Loucy (cell line): ENCODE data around the gene EEF1E1.

Experiments
- H2AFZ ChIP-seq: fragments of 200-600 bp; sonication (generic); 2 replicates; pipeline ENCODE4 v1.6.0; 2016; ENCODE audit warnings: antibody characterized with exemption, mild to moderate bottlenecking, low read length, moderate library complexity
- H3F3A ChIP-seq: fragments of 200-600 bp; 2 replicates; pipeline ENCODE4 v1.6.0; 2016; ENCODE audit warnings: antibody characterized with exemption, low read depth, mild to moderate bottlenecking
- H3K27me3 ChIP-seq: fragments of 200-600 bp; sonication (generic); 2 replicates; pipeline ENCODE4 v1.6.1; 2014; ENCODE audit warnings: low read length, mild to moderate bottlenecking; ENCODE audit not compliant: insufficient read depth, poor library complexity, severe bottlenecking
- H3K36me3 ChIP-seq: fragments of 200-600 bp; sonication (generic); 2 replicates; pipeline ENCODE4 v1.6.1; 2016; ENCODE audit warnings: low read length; ENCODE audit not compliant: insufficient read depth
- H3K4me1 ChIP-seq: fragments of 200-600 bp; sonication (generic); 2 replicates; pipeline ENCODE4 v1.5.1; 2014; ENCODE audit warnings: low read length, mild to moderate bottlenecking; ENCODE audit not compliant: insufficient read depth, poor library complexity, severe bottlenecking
- H3K4me2 ChIP-seq: fragments of 200-600 bp; sonication (generic); 2 replicates; pipeline ENCODE4 v1.6.0; 2014; ENCODE audit warnings: antibody characterized with exemption, low read length, low read depth, mild to moderate bottlenecking; ENCODE audit not compliant: poor library complexity, severe bottlenecking
- H3K4me3 ChIP-seq: fragments of 200-600 bp; sonication (generic); 2 replicates; pipeline ENCODE4 v1.5.1; 2014; ENCODE audit warnings: low read length, mild to moderate bottlenecking, mixed read lengths; ENCODE audit not compliant: poor library complexity, severe bottlenecking
- H3K79me2 ChIP-seq: fragments of 200-600 bp; sonication (generic); 2 replicates; pipeline ENCODE4 v1.6.1; 2014; ENCODE audit warnings: low read length; ENCODE audit not compliant: insufficient read depth
- H3K9ac ChIP-seq: fragments of 200-600 bp; sonication (generic); 2 replicates; pipeline ENCODE4 v1.6.0; 2014; ENCODE audit warnings: mild to moderate bottlenecking, low read depth, low read length, moderate library complexity; ENCODE audit not compliant: poor library complexity, severe bottlenecking
- H3K9me2 ChIP-seq: fragments of 200-600 bp; sonication (generic); replicated peaks from 2 replicates; pipeline ENCODE4 v1.6.1; 2016; ENCODE audit warnings: low read depth, low read length, mixed read lengths
- H3K9me3 ChIP-seq: fragments of 200-600 bp; sonication (generic); 2 replicates; pipeline ENCODE4 v1.6.1; 2014; ENCODE audit warnings: mild to moderate bottlenecking, antibody characterized with exemption, low read length, low read depth; ENCODE audit not compliant: insufficient read depth
- H4K20me1 ChIP-seq: fragments of 200-600 bp; sonication (generic); 2 replicates; pipeline ENCODE4 v1.6.0; 2014; ENCODE audit warnings: antibody characterized with exemption, low read length, mild to moderate bottlenecking; ENCODE audit not compliant: insufficient read depth, poor library complexity, severe bottlenecking
- CTCF ChIP-seq: fragments of 200-600 bp; sonication (generic); conservative IDR thresholded peaks from 2 replicates; pipeline ENCODE4 v1.5.1; 2014; ENCODE audit warnings: mild to moderate bottlenecking, antibody characterized with exemption, low read length
- EZH2phosphoT487 ChIP-seq: fragments of 200-600 bp; IDR thresholded peaks from 2 replicates; pipeline ENCODE4 v1.6.1; 2018; ENCODE audit warnings: antibody characterized with exemption, mild to moderate bottlenecking, moderate library complexity, borderline replicate concordance

Gene EEF1E1

GRCh38 chr6:8073758-8074157 is 28.6 kb downstream of the EEF1E1 start:
- Histone ChIP-seq H3K9me2 (no peaks in the 10 kb centered on the region), H3K27me3 (no peaks in the 10 kb centered on the region), H3K36me3 (0 out of 2 replicates have a peak, but pooled peaks cover 3% of the 10 kb centered on the region), H3K4me3 (no peak overlapping the region), H3K4me2 (no peak overlapping the region), H2AFZ (no peak overlapping the region), H3K9ac (no peak overlapping the region), H4K20me1 (no peaks in the 10 kb centered on the region), H3K4me1 (peaks cover 9% of the 10 kb centered on the region), H3K79me2 (no peaks in the 10 kb centered on the region), H3F3A (no peaks in the 10 kb centered on the region), H3K9me3 (no peaks in the 10 kb centered on the region)
- TF ChIP-seq EZH2phosphoT487 (no peak), CTCF (no peak)

GRCh38 chr6:8070718-8071117 is 31.6 kb downstream of the EEF1E1 start:
- H3K27me3 ChIP-seq = no peaks in the 10 kb centered on the region
- no peaks in the 10 kb centered on the region for H3K79me2 ChIP-seq
- no peak overlapping the region for H2AFZ ChIP-seq
- H3K4me3 ChIP-seq = no peak overlapping the region
- H4K20me1 ChIP-seq = no peaks in the 10 kb centered on the region
- no peaks in the 10 kb centered on the region for H3K36me3 ChIP-seq
- H3K9me3 ChIP-seq = no peaks in the 10 kb centered on the region
- H3K4me2 ChIP-seq = no peak overlapping the region
- TF ChIP-seq CTCF (no peak), EZH2phosphoT487 (no peak)
- H3F3A ChIP-seq = no peaks in the 10 kb centered on the region
- no peaks in the 10 kb centered on the region for H3K9me2 ChIP-seq
- H3K4me1 ChIP-seq = peaks cover 7% of the 10 kb centered on the region
- H3K9ac ChIP-seq = no peak overlapping the region

GRCh38 chr6:8069631-8070284 is 32.6 kb downstream of the EEF1E1 start:
- Histone ChIP-seq H3K9ac (no peak overlapping the region), H3K36me3 (no peaks in the 10 kb centered on the region), H2AFZ (no peak overlapping the region), H3K79me2 (no peaks in the 10 kb centered on the region), H3K9me2 (no peaks in the 10 kb centered on the region), H3K4me3 (no peak overlapping the region), H3F3A (no peaks in the 10 kb centered on the region), H3K4me2 (no peak overlapping the region), H4K20me1 (no peaks in the 10 kb centered on the region), H3K4me1 (peaks cover 5% of the 10 kb centered on the region), H3K27me3 (no peaks in the 10 kb centered on the region), H3K9me3 (no peaks in the 10 kb centered on the region)
- TF ChIP-seq EZH2phosphoT487 (no peak), CTCF (no peak)
